Stimulated activated naive CD8-positive, alpha-beta T cell treated with anti-CD3 and anti-CD28 coated beads, Interleukin-15, amount 100 ng/mL, for 72 hours (primary cell): ENCODE data around the gene INO80C.
"Not testable (repeated sequence)": the region's sequence is repeated elsewhere in the genome, so short reads cannot be mapped to it uniquely, and the experiment has no call there.

Experiments used
- ATAC-seq: fragments of 150-1000 bp; cut with Tn5 transposase; 2 replicates; pipeline ENCODE4 v1.10.0; 2021; ENCODE audit warnings: mild to moderate bottlenecking, moderate library complexity
- DNase-seq, 2 donors: peaks; one replicate each; pipeline ENCODE4 v3.0.0; 2021 to 2022
- H3K27ac Mint-ChIP-seq, 2 donors: one replicate each; pipeline ENCODE4 v1.8.0; 2022; ENCODE audit warnings: mild to moderate bottlenecking in 2 of 2, mixed read lengths in 2 of 2, moderate library complexity in 2 of 2
- H3K27me3 Mint-ChIP-seq: one replicate; pipeline ENCODE4 v1.8.0; 2022; ENCODE audit warnings: mixed read lengths
- H3K4me1 Mint-ChIP-seq: one replicate; pipeline ENCODE4 v1.8.0; 2022; ENCODE audit warnings: mild to moderate bottlenecking, mixed read lengths
- H3K4me3 Mint-ChIP-seq, 2 donors: one replicate each; pipeline ENCODE4 v1.8.0; 2022; ENCODE audit warnings: mild to moderate bottlenecking in 2 of 2, mixed read lengths in 2 of 2, moderate library complexity in 1 of 2
- H3K9me3 Mint-ChIP-seq, 2 donors: one replicate each; pipeline ENCODE4 v1.8.0; 2022; ENCODE audit warnings: mixed read lengths in 2 of 2

The INO80C gene

GRCh38 chr18:35463050-35463449 lies 34.7 kb downstream of the INO80C start:
- Mint-ChIP-seq H3K9me3 (no peaks in the 10 kb centered on the region), H3K27ac (no peak overlapping the region), H3K4me3 (no peak overlapping the region), H3K27me3 (no peaks in the 10 kb centered on the region), H3K4me1 (peaks cover 13% of the 10 kb centered on the region)
- no peak for DNase-seq
- no peak for ATAC-seq

GRCh38 chr18:35460736-35461161 lies 37.0 kb downstream of the INO80C start:
- DNase-seq (no peak), ATAC-seq (no peak)
- Mint-ChIP-seq H3K9me3 (no peaks in the 10 kb centered on the region), H3K27me3 (no peaks in the 10 kb centered on the region), H3K4me1 (peaks cover 13% of the 10 kb centered on the region), H3K4me3 (no peak overlapping the region), H3K27ac (no peak overlapping the region)

- H3K27me3 Mint-ChIP-seq, result no peaks in the 10 kb centered on the region
- no peak for DNase-seq
- ATAC-seq, result no peak
- H3K9me3 Mint-ChIP-seq, result no peaks in the 10 kb centered on the region
- H3K4me1 Mint-ChIP-seq, result peaks cover 13% of the 10 kb centered on the region
- no peak overlapping the region for H3K27ac Mint-ChIP-seq
- no peak overlapping the region for H3K4me3 Mint-ChIP-seq
These were observed 37.8 kb downstream of the INO80C start for GRCh38 chr18:35459997-35460396.

GRCh38 chr18:35458677-35459441 lies 38.9 kb downstream of the INO80C start:
- peak; percentile 59 for ATAC-seq
- Mint-ChIP-seq H3K27ac (peak overlapping the region in 1 of 2 donors; percentile 55), H3K4me1 (peaks cover 13% of the 10 kb centered on the region), H3K9me3 (no peaks in the 10 kb centered on the region), H3K4me3 (no peak overlapping the region), H3K27me3 (no peaks in the 10 kb centered on the region)
- no peak for DNase-seq

GRCh38 chr18:35458271-35458670 lies 39.5 kb downstream of the INO80C start:
- Mint-ChIP-seq H3K27me3 (no peaks in the 10 kb centered on the region), H3K4me3 (no peak overlapping the region), H3K27ac (no peak overlapping the region), H3K4me1 (peaks cover 11% of the 10 kb centered on the region), H3K9me3 (no peaks in the 10 kb centered on the region)
- ATAC-seq (no peak), DNase-seq (no peak)

GRCh38 chr18:35457140-35457704 lies 40.5 kb downstream of the INO80C start:
- no peaks in the 10 kb centered on the region for H3K9me3 Mint-ChIP-seq
- no peak overlapping the region for H3K4me3 Mint-ChIP-seq
- ATAC-seq (no peak), DNase-seq (no peak)
- peaks cover 8% of the 10 kb centered on the region for H3K4me1 Mint-ChIP-seq
- H3K27ac Mint-ChIP-seq, result no peak overlapping the region
- H3K27me3 Mint-ChIP-seq, result no peaks in the 10 kb centered on the region

GRCh38 chr18:35455926-35456763 lies 41.6 kb downstream of the INO80C start:
- Mint-ChIP-seq H3K9me3 (peaks cover 0 to 7% of the 10 kb centered on the region in 2 donors), H3K4me1 (peaks cover 8% of the 10 kb centered on the region), H3K27ac (no peak overlapping the region), H3K4me3 (no peak overlapping the region), H3K27me3 (no peaks in the 10 kb centered on the region)
- DNase-seq (no peak), ATAC-seq (no peak)

- no peak for ATAC-seq
- no peak overlapping the region for H3K4me3 Mint-ChIP-seq
- no peak for DNase-seq
- no peaks in the 10 kb centered on the region for H3K27me3 Mint-ChIP-seq
- peaks cover 8% of the 10 kb centered on the region for H3K4me1 Mint-ChIP-seq
- peaks cover 0 to 10% of the 10 kb centered on the region in 2 donors for H3K9me3 Mint-ChIP-seq
- no peak overlapping the region for H3K27ac Mint-ChIP-seq
These were observed 43.0 kb downstream of the INO80C start for GRCh38 chr18:35454803-35455202.

- not testable (repeated sequence) for H3K4me1 Mint-ChIP-seq, H3K4me3 Mint-ChIP-seq, ATAC-seq, DNase-seq, H3K27ac Mint-ChIP-seq, H3K27me3 Mint-ChIP-seq
- peaks cover 0 to 10% of the 10 kb centered on the region in 2 donors for H3K9me3 Mint-ChIP-seq
These were observed 44.7 kb downstream of the INO80C start for GRCh38 chr18:35453065-35453464.

- ATAC-seq (no peak), DNase-seq (no peak)
- H3K4me1 Mint-ChIP-seq, result no peaks in the 10 kb centered on the region
- H3K4me3 Mint-ChIP-seq, result no peak overlapping the region
- H3K27me3 Mint-ChIP-seq, result no peaks in the 10 kb centered on the region
- H3K9me3 Mint-ChIP-seq, result peaks cover 0 to 10% of the 10 kb centered on the region in 2 donors
- no peak overlapping the region for H3K27ac Mint-ChIP-seq
These were observed 45.8 kb downstream of the INO80C start for GRCh38 chr18:35451916-35452315.

- Mint-ChIP-seq H3K4me1 (no peaks in the 10 kb centered on the region), H3K4me3 (no peak overlapping the region), H3K27ac (no peak overlapping the region), H3K27me3 (no peaks in the 10 kb centered on the region), H3K9me3 (peaks cover 0 to 10% of the 10 kb centered on the region in 2 donors)
- no peak for DNase-seq
- no peak for ATAC-seq
These were observed 46.7 kb downstream of the INO80C start for GRCh38 chr18:35451032-35451431.

- Mint-ChIP-seq H3K4me1 (no peaks in the 10 kb centered on the region), H3K9me3 (no peaks in the 10 kb centered on the region), H3K27me3 (no peaks in the 10 kb centered on the region), H3K4me3 (no peak overlapping the region), H3K27ac (no peak overlapping the region)
- no peak for ATAC-seq
- DNase-seq, result no peak
These were observed 53.1 kb downstream of the INO80C start for GRCh38 chr18:35444636-35445035.

- no peak overlapping the region for H3K27ac Mint-ChIP-seq
- no peak for ATAC-seq
- no peaks in the 10 kb centered on the region for H3K4me1 Mint-ChIP-seq
- no peaks in the 10 kb centered on the region for H3K9me3 Mint-ChIP-seq
- no peak overlapping the region for H3K4me3 Mint-ChIP-seq
- peaks cover 1% of the 10 kb centered on the region for H3K27me3 Mint-ChIP-seq
- no peak for DNase-seq
These were observed 53.9 kb downstream of the INO80C start for GRCh38 chr18:35443847-35444246.

GRCh38 chr18:35443434-35443833 lies 54.3 kb downstream of the INO80C start:
- ATAC-seq, result no peak
- no peaks in the 10 kb centered on the region for H3K4me1 Mint-ChIP-seq
- peaks cover 5% of the 10 kb centered on the region for H3K27me3 Mint-ChIP-seq
- no peak for DNase-seq
- H3K27ac Mint-ChIP-seq, result no peak overlapping the region
- H3K4me3 Mint-ChIP-seq, result no peak overlapping the region
- H3K9me3 Mint-ChIP-seq, result no peaks in the 10 kb centered on the region

GRCh38 chr18:35442701-35443100 lies 55.1 kb downstream of the INO80C start:
- no peak overlapping the region for H3K27ac Mint-ChIP-seq
- H3K27me3 Mint-ChIP-seq, result peaks cover 12% of the 10 kb centered on the region
- DNase-seq, result no peak
- no peaks in the 10 kb centered on the region for H3K9me3 Mint-ChIP-seq
- H3K4me1 Mint-ChIP-seq, result no peaks in the 10 kb centered on the region
- ATAC-seq, result no peak
- no peak overlapping the region for H3K4me3 Mint-ChIP-seq
